ENCODE data around the gene LITAF.

DNA sequence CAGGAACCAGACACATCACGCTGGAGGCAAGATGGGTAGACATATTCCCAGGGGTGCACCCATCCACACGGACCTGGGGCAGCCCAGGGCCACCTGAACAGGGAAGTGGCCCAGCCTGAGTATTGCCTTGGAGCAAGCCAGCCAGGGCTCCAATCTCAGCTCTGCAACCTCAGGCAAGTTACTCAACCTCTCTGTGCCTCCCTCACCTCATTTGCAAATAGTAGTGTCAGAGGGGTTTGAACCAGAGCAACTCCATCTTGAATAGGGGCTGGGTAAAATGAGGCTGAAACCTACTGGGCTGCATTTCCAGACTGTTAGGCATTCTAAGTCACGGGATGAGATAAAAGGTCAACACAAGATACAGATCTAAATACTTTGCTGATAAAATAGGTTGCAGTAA is 46.4 kb upstream of the LITAF start:
- TF ChIP-seq ZNF621 (tag by site-specific recombination; IDR thresholded peaks at IDR 0.05) (no peak), ATF2 (tag by site-specific recombination; IDR thresholded peaks at IDR 0.05; ENCODE audit: low read depth) (no peak), CTCF (tag by site-specific recombination; IDR thresholded peaks at IDR 0.05) (no peak), PRDM1 (tag by site-specific recombination; IDR thresholded peaks at IDR 0.05) (no peak), ZNF18 (tag by site-specific recombination; IDR thresholded peaks at IDR 0.05) (no peak), ZBTB17 (tag by site-specific recombination; IDR thresholded peaks at IDR 0.05) (no peak), ZXDB (tag by site-specific recombination; IDR thresholded peaks at IDR 0.05) (no peak)
- TF ChIP-seq, protein P1, sequence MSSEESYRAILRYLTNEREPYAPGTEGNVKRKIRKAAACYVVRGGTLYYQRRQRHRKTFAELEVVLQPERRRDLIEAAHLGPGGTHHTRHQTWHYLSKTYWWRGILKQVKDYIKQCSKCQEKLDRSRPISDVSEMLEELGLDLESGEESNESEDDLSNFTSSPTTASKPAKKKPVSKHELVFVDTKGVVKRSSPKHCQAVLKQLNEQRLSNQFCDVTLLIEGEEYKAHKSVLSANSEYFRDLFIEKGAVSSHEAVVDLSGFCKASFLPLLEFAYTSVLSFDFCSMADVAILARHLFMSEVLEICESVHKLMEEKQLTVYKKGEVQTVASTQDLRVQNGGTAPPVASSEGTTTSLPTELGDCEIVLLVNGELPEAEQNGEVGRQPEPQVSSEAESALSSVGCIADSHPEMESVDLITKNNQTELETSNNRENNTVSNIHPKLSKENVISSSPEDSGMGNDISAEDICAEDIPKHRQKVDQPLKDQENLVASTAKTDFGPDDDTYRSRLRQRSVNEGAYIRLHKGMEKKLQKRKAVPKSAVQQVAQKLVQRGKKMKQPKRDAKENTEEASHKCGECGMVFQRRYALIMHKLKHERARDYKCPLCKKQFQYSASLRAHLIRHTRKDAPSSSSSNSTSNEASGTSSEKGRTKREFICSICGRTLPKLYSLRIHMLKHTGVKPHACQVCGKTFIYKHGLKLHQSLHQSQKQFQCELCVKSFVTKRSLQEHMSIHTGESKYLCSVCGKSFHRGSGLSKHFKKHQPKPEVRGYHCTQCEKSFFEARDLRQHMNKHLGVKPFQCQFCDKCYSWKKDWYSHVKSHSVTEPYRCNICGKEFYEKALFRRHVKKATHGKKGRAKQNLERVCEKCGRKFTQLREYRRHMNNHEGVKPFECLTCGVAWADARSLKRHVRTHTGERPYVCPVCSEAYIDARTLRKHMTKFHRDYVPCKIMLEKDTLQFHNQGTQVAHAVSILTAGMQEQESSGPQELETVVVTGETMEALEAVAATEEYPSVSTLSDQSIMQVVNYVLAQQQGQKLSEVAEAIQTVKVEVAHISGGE (tag by site-specific recombination; conservative IDR thresholded peaks at IDR 0.05; ENCODE audit: low read depth): no peak
